ENCODE measurements around the gene C17orf107.

Gene C17orf107

GRCh38 chr17:4951486-4951885, 52.1 kb downstream of the C17orf107 start:
- Histone ChIP-seq H3K79me2 (ENCODE audit: insufficient read depth, low read length) (peaks cover 9% of the 10 kb centered on the region), H3K4me3 (ENCODE audit: low read depth, low read length, poor library complexity, severe bottlenecking) (no peak overlapping the region), H2AFZ (ENCODE audit: low read length) (no peak overlapping the region), H3F3A (ENCODE audit: insufficient read depth, low read length) (no peaks in the 10 kb centered on the region), H3K27me3 (ENCODE audit: insufficient read depth, low read length) (no peaks in the 10 kb centered on the region), H4K20me1 (ENCODE audit: insufficient read depth, low read length) (no peaks in the 10 kb centered on the region), H3K36me3 (ENCODE audit: insufficient read depth, low read length) (peaks cover 16% of the 10 kb centered on the region), H3K9me3 (ENCODE audit: low read length) (no peaks in the 10 kb centered on the region), H3K4me1 (ENCODE audit: insufficient read depth, low read length, severe bottlenecking) (peaks cover 23% of the 10 kb centered on the region), H3K4me2 (ENCODE audit: low read length) (no peak overlapping the region), H3K9me2 (ENCODE audit: low read depth, low read length) (no peaks in the 10 kb centered on the region), H3K9ac (ENCODE audit: low read length) (no peak overlapping the region), H3K27ac (ENCODE audit: low read depth, low read length, poor library complexity, severe bottlenecking) (no peak overlapping the region)
- TF ChIP-seq CTCF (IDR thresholded peaks at IDR 0.05; ENCODE audit: low read length) (no peak), EZH2 (IDR thresholded peaks at IDR 0.05; ENCODE audit: borderline replicate concordance, low read length) (no peak)
